ENCODE results near the gene AGPS. TPM values are rescaled to one million over a fixed set of nuclear protein-coding genes. Genes with fewer than 3 reads are reported as not detected.
"Not testable (repeated sequence)": the region's sequence is repeated elsewhere in the genome, so short reads cannot be mapped to it uniquely, and the experiment has no call there.

AGPS gene
- total and polyA plus RNA-seq, 2 donors (not counting 1 experiment from before 2014, with no cell fraction given) = 2.2 to 25.5 TPM

DNA sequence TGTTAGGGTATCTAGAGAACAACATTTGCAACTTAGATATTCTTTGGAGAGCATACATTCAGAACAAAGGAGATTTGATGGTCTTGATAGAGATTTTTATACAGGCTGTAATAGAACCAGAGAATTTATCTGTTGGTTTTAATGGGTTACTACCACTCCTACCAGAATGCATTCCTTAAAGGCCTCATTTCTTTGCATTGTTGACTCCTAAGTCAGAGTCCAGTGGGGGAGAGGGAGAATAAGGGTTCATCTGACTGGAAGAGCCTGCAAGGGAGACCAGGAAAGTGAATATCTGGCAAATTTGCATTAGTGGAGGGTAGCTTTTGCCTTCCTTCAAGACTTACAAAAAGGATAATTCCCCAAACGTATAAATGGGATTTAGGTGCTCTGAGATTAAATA, 29.7 kb downstream of the AGPS start:
- peaks cover 0 to 4% (median 0%) of the 10 kb centered on the region in 3 donors for H3K9me3 ChIP-seq (ENCODE audit: control extremely low read depth in 1 of 3, control insufficient read depth in 2 of 3, insufficient read depth in 1 of 3, low read length in 2 of 3)
- CTCF ChIA-PET = no interaction called here
- peaks cover 31% of the 10 kb centered on the region for H3K79me2 ChIP-seq (ENCODE audit: control insufficient read depth, insufficient read depth, low read length)
- ATAC-seq (ENCODE audit: low read depth) (no peak), DNase-seq (no peak)
- H3K27me3 ChIP-seq (replicated peaks in 1 of 4; ENCODE audit: control extremely low read depth in 1 of 4, control insufficient read depth in 3 of 4, insufficient read depth in 4 of 4, low read length in 3 of 4) = no peaks in the 10 kb centered on the region
- no peak overlapping the region for H3K4me3 ChIP-seq (ENCODE audit: control extremely low read depth in 1 of 5, extremely low read depth in 1 of 5, insufficient read depth in 1 of 5, low read depth in 2 of 5, low read length in 4 of 5)
- H3K27ac Mint-ChIP-seq = no peak overlapping the region
- H3K36me3 ChIP-seq (replicated peaks in 1 of 2; ENCODE audit: control extremely low read depth in 1 of 2, control insufficient read depth in 1 of 2, extremely low read depth in 1 of 2, insufficient read depth in 2 of 2, low read length in 1 of 2) = no peaks in the 10 kb centered on the region
- no peaks in the 10 kb centered on the region for H4K20me1 ChIP-seq (ENCODE audit: control insufficient read depth, insufficient read depth, low read length, poor library complexity, severe bottlenecking)
- no CpG with 5 or more reads among the region's 1 CpG for WGBS (ENCODE audit: insufficient coverage)
- peaks cover 7% of the 10 kb centered on the region for H3K4me1 Mint-ChIP-seq
- no peaks in the 10 kb centered on the region for H3K27me3 Mint-ChIP-seq
- TF ChIP-seq, protein P1, sequence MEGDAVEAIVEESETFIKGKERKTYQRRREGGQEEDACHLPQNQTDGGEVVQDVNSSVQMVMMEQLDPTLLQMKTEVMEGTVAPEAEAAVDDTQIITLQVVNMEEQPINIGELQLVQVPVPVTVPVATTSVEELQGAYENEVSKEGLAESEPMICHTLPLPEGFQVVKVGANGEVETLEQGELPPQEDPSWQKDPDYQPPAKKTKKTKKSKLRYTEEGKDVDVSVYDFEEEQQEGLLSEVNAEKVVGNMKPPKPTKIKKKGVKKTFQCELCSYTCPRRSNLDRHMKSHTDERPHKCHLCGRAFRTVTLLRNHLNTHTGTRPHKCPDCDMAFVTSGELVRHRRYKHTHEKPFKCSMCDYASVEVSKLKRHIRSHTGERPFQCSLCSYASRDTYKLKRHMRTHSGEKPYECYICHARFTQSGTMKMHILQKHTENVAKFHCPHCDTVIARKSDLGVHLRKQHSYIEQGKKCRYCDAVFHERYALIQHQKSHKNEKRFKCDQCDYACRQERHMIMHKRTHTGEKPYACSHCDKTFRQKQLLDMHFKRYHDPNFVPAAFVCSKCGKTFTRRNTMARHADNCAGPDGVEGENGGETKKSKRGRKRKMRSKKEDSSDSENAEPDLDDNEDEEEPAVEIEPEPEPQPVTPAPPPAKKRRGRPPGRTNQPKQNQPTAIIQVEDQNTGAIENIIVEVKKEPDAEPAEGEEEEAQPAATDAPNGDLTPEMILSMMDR (IDR thresholded peaks at IDR 0.05) = no peak
- no peak for TF ChIP-seq EZH2 (IDR thresholded peaks at IDR 0.05; ENCODE audit: borderline replicate concordance, insufficient read depth, low read depth, low read length, poor library complexity, severe bottlenecking)
- no peak overlapping the region for H3K4me2 ChIP-seq (replicated peaks; ENCODE audit: low read depth, low read length, poor library complexity, severe bottlenecking)
- H3K9ac ChIP-seq (ENCODE audit: low read length) = no peak overlapping the region
- peaks cover 8% of the 10 kb centered on the region for H3K9me3 Mint-ChIP-seq (ENCODE audit: insufficient read depth)
- H3K4me1 ChIP-seq (ENCODE audit: control insufficient read depth in 2 of 2, insufficient read depth in 2 of 2, low read length in 2 of 2) = no peaks in the 10 kb centered on the region
- H2AFZ ChIP-seq (ENCODE audit: insufficient read depth, low read depth, low read length, poor library complexity, severe bottlenecking) = no peak overlapping the region
- POLR2A ChIA-PET = no interaction called here
- intact Hi-C loops (cut with micrococcal nuclease) = no loop called here
- no peak overlapping the region for H3K27ac ChIP-seq (ENCODE audit: low read length in 2 of 2)
- no peak overlapping the region for H3K4me3 Mint-ChIP-seq

DNA sequence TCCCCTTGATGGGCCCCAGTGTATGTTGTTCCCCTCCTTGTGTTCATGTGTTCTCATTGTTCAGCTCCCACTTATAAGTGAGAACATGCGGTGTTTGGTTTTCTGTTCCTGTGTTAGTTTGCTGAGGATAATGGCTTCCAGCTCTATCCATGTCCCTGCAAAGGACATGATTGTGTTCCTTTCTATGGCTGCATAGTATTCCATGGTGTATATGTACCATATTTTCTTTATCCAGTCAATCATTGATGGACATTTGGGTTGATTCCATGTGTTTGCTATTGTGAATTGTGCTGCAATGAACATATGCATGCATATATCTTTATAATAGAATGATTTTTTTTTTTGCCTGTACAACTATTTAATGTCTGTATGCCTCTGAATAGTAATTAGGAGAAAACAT, 31.5 kb downstream of the AGPS start:
- CTCF ChIA-PET = not testable (repeated sequence)

DNA sequence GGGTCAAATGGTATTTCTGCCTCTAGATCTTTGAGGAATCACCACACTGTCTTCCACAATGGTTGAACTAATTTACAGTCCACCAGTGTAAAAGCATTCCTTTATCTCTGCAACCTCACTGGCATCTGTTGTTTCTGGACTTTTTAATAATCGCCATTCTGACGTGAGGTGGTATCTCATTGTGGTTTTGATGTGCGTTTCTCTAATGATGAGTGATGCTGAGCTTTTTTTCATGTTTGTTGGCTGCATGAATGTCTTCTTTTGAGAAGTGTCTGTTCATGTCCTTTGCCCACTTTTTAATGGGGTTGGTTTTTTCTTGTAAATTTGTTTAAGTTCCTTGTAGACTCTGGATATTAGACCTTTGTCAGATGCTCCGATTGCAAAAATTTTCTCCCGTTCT, 32.0 kb downstream of the AGPS start:
- H3K4me2 ChIP-seq (replicated peaks; ENCODE audit: low read depth, low read length, poor library complexity, severe bottlenecking); H3K4me3 Mint-ChIP-seq; H4K20me1 ChIP-seq (ENCODE audit: control insufficient read depth, insufficient read depth, low read length, poor library complexity, severe bottlenecking); H3K27me3 Mint-ChIP-seq; intact Hi-C loops (cut with micrococcal nuclease); H3K27ac Mint-ChIP-seq; H3K4me3 ChIP-seq (ENCODE audit: control extremely low read depth in 1 of 5, extremely low read depth in 1 of 5, insufficient read depth in 1 of 5, low read depth in 2 of 5, low read length in 4 of 5); DNase-seq; H3K9ac ChIP-seq (ENCODE audit: low read length); H2AFZ ChIP-seq (ENCODE audit: insufficient read depth, low read depth, low read length, poor library complexity, severe bottlenecking); H3K36me3 ChIP-seq (replicated peaks in 1 of 2; ENCODE audit: control extremely low read depth in 1 of 2, control insufficient read depth in 1 of 2, extremely low read depth in 1 of 2, insufficient read depth in 2 of 2, low read length in 1 of 2); ATAC-seq (ENCODE audit: low read depth); H3K4me1 ChIP-seq (ENCODE audit: control insufficient read depth in 2 of 2, insufficient read depth in 2 of 2, low read length in 2 of 2); H3K9me3 ChIP-seq (ENCODE audit: control extremely low read depth in 1 of 3, control insufficient read depth in 2 of 3, insufficient read depth in 1 of 3, low read length in 2 of 3); CTCF ChIA-PET; POLR2A ChIA-PET; H3K27ac ChIP-seq (ENCODE audit: low read length in 2 of 2); H3K27me3 ChIP-seq (replicated peaks in 1 of 4; ENCODE audit: control extremely low read depth in 1 of 4, control insufficient read depth in 3 of 4, insufficient read depth in 4 of 4, low read length in 3 of 4); H3K4me1 Mint-ChIP-seq: not testable (repeated sequence)
- 97% methylated on average over 3 of the region's 5 CpGs for whole genome bisulfite sequencing (ENCODE audit: insufficient coverage)
- peaks cover 22% of the 10 kb centered on the region for H3K9me3 Mint-ChIP-seq (ENCODE audit: insufficient read depth)
- peaks cover 33% of the 10 kb centered on the region for H3K79me2 ChIP-seq (ENCODE audit: control insufficient read depth, insufficient read depth, low read length)

More for the DNA sequence above, 31.5 kb downstream of the AGPS start:
- H3K36me3 ChIP-seq (replicated peaks in 1 of 2; ENCODE audit: control extremely low read depth in 1 of 2, control insufficient read depth in 1 of 2, extremely low read depth in 1 of 2, insufficient read depth in 2 of 2, low read length in 1 of 2); H4K20me1 ChIP-seq (ENCODE audit: control insufficient read depth, insufficient read depth, low read length, poor library complexity, severe bottlenecking); H3K27me3 Mint-ChIP-seq; H3K4me3 Mint-ChIP-seq; H3K9me3 ChIP-seq (ENCODE audit: control extremely low read depth in 1 of 3, control insufficient read depth in 2 of 3, insufficient read depth in 1 of 3, low read length in 2 of 3); H3K27ac ChIP-seq (ENCODE audit: low read length in 2 of 2); H3K4me3 ChIP-seq (ENCODE audit: control extremely low read depth in 1 of 5, extremely low read depth in 1 of 5, insufficient read depth in 1 of 5, low read depth in 2 of 5, low read length in 4 of 5); intact Hi-C loops (cut with micrococcal nuclease); DNase-seq; H3K4me2 ChIP-seq (replicated peaks; ENCODE audit: low read depth, low read length, poor library complexity, severe bottlenecking); H3K4me1 Mint-ChIP-seq; H2AFZ ChIP-seq (ENCODE audit: insufficient read depth, low read depth, low read length, poor library complexity, severe bottlenecking); H3K9ac ChIP-seq (ENCODE audit: low read length); ATAC-seq (ENCODE audit: low read depth); H3K27me3 ChIP-seq (replicated peaks in 1 of 4; ENCODE audit: control extremely low read depth in 1 of 4, control insufficient read depth in 3 of 4, insufficient read depth in 4 of 4, low read length in 3 of 4); H3K4me1 ChIP-seq (ENCODE audit: control insufficient read depth in 2 of 2, insufficient read depth in 2 of 2, low read length in 2 of 2); POLR2A ChIA-PET; H3K27ac Mint-ChIP-seq: not testable (repeated sequence)
- WGBS (ENCODE audit: insufficient coverage) = no CpG with 5 or more reads among the region's 1 CpG
- peaks cover 28% of the 10 kb centered on the region for H3K79me2 ChIP-seq (ENCODE audit: control insufficient read depth, insufficient read depth, low read length)
- peaks cover 21% of the 10 kb centered on the region for H3K9me3 Mint-ChIP-seq (ENCODE audit: insufficient read depth)

Measured in B cell (primary cell).